Posterior cingulate gyrus (tissue), 11 donors: ENCODE measurements around the gene LLGL2.

ENCODE experiments used
- DNase-seq, 10 donors: peaks; one replicate each; pipeline versions ENCODE4 v3.0.0 to v3.0.0-alpha.2; 2020 to 2021; ENCODE audit warnings: mixed read lengths in 3 of 10
- intact Hi-C: fragments of 100-400 bp; cut with DNase I; formaldehyde crosslinking; loops from one replicate; pipeline ENCODE4 v1.15.1; 2023

LLGL2 gene

DNA sequence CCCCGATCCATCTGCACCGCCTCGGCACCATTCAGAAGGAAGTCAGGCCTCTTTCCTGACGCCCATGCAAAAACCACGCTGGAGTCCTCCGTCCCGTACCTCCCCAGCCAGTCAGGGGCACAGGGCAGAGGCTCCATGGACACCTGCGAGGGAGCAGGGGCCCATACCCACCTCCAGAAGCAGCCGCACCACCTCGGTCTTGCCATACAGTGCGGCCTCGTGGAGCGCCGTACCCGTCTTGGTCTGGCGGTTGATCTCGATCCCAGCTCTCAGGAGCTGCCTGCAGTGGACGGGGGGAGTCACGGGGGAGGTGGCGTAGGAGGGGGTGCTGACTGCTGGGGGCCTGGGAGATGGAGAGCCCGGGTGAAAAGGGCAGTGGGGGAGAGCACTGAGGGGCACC lies 19.4 kb upstream of the LLGL2 start:
- DNase-seq = no peak
- intact Hi-C loops = no loop called here

DNA sequence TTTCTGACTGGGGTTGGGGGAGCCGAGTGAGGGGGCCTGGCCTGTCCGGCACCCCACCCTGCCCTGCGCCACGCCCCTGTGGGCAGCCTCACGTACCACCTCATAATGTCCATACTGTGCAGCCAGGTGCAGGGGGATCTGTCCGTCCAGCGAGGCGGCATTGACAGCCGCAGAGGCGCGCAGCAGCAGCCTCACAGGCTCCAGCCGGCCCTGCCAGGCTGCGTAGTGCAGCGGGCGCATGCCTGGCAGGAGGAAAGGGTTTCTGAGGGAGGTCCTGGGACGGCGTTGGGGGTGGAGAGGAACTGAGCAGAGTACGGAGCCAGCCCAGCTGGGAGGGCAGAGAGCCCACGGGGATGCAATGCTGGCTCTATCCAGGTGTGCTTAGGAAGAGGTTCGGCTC lies 18.6 kb upstream of the LLGL2 start:
- intact Hi-C loops = no loop called here
- DNase-seq = peak in 1 of 10 donors; percentile 83

GRCh38 chr17:75507733-75508719 lies 17.5 kb upstream of the LLGL2 start:
- DNase-seq = peak; percentile 72 to 98 (median 83)
- intact Hi-C loops = no loop called here

DNA sequence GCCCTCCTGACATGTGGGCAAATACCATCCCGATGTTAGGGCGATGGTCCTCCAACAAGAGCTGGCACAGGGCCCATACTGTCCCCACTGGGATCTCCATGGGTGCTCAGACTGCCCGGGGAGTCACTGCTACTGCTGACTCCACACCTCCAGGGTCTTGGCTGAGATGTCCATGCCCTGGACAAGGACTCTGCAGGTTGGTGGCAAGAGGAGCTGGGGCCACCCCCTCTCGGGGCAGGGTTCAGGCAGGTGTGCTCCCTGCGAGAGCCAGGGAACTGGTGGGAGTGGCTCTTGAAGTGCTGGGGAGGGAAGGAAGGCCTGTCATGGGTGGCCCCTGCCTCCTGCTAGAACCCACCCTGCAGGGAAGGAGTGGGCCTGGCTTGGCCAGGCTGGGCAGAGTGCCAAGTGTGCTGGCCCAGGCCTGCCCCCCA lies 16.6 kb upstream of the LLGL2 start:
- peak in 1 of 10 donors; percentile 89 for DNase-seq
- intact Hi-C loops = no loop called here

- intact Hi-C loops = no loop called here
These were observed 15.8 kb upstream of the LLGL2 start for GRCh38 chr17:75509528-75510258.

DNA sequence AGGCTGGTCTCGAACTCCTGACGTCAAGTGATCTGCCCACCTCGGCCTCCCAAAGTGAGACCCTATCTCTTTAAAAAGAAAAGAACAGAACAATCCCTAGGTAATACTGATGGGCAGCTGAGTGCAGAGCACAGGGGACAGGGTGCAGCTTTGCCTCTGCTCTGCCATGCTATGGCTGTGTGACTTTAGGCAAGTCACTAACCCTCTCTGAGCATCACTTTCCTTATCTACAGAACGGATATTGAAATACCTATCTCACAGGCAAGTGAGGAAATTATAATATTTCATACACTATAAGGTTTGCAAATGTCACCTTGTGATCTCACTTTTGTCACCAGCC lies 14.3 kb upstream of the LLGL2 start:
- no peak for DNase-seq

More at GRCh38 chr17:75509528-75510258, 15.8 kb upstream of the LLGL2 start:
- DNase-seq = peak in 1 of 10 donors; percentile 83

GRCh38 chr17:75511610-75512575 lies 13.6 kb upstream of the LLGL2 start:
- peak in 1 of 10 donors; percentile 85 for DNase-seq
- intact Hi-C loops = no loop called here

More for the DNA sequence above, 14.3 kb upstream of the LLGL2 start:
- intact Hi-C loops = no loop called here

DNA sequence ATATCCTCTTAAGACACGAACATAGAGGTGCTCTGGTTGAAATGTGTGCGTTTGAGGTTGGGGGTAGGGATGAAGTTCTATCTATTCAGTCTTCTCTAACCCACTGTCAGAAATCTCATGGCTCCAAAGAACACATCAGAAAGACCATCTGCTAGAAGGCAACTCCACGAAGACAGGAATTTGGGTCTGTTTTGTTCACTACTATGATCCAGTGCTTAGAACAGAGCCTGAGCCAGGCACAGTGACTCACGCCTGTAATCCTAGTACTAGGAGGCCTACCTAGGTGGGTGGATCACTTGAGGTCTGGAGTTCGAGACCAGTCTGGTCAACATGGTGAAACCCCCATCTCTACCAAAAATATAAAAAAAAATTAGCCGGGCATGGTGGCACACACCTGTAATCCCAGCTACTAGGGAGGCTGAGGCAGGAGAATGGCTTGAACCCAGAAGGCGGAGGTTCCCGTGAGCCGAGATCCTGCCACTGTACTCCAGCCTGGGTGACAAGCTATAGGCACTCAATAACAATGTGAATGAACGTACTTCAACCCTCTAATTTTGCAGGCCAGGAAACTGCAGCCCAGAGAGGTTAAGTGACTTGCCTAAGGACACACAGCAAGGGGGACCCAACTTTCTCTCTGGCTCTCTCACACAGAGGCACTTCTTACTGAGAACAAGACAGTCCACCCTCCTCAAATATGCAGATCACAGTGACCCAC lies 12.4 kb upstream of the LLGL2 start:
- intact Hi-C loops = no loop called here

GRCh38 chr17:75513641-75514000 lies 11.9 kb upstream of the LLGL2 start:
- peak in 1 of 10 donors; percentile 82 for DNase-seq
- intact Hi-C loops = no loop called here

More for the DNA sequence above, 12.4 kb upstream of the LLGL2 start:
- no peak for DNase-seq

GRCh38 chr17:75514299-75514918 lies 11.1 kb upstream of the LLGL2 start:
- peak in 1 of 10 donors; percentile 86 for DNase-seq
- intact Hi-C loops = loop anchor here (2.0 kb wide), 2 partner anchors 58 to 88 kb away; partner anchors contain the start of gene TMEM94

GRCh38 chr17:75514919-75515495 lies 10.5 kb upstream of the LLGL2 start:
- DNase-seq = peak in 1 of 10 donors; percentile 79
- intact Hi-C loops = loop anchor here (2.0 kb wide), 2 partner anchors 58 to 88 kb away; partner anchors contain the start of gene TMEM94

DNA sequence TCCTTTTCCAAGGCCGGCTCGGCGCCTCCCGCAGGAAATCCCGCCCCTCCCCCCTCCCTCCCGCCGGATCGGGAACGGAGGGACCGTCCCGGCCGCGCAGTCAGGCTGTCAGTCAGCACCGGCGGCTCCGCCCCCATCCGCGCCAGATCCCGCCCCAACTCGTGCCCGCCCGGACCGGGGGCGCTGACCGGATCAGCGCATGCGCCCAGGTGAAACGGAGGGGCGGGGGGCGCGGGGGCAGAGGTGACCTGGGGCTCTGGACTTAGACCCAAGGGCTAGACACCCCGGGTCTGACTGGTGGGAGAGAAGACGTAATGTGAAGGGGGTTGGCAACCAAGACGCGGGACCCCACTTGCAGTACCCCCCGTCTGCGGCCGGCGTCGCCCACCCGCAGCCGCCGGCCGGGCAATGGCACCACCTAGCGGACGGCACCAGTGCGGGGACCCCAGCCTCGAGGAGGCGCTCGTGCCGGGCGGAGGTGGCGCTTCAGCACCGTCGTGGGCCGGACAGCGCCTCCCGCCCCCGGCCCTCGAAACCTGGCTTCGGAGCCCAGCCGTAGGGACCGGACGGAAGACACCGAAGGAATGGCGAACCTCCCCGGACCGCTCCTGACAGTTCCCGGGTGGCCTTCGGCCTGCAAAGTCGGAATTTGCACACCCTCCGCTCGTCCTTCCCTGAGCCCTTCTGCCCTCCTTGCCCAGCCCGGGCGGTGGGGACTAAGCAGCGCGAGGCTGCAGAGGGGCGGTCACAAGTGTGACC lies 9.8 kb upstream of the LLGL2 start, which contains the start of gene CASKIN2:
CASKIN2 (minus strand) TSS at position 42 of the 759 bp plus-strand sequence. CDS start 1,733 bp downstream, outside the sequence.
- intact Hi-C loops = loop anchor here (1.0 to 2.0 kb wide), 3 partner anchors 59 to 89 kb away; partner anchors contain the start of gene TMEM94
- DNase-seq = peak; percentile 93 to 99 (median 96)

DNA sequence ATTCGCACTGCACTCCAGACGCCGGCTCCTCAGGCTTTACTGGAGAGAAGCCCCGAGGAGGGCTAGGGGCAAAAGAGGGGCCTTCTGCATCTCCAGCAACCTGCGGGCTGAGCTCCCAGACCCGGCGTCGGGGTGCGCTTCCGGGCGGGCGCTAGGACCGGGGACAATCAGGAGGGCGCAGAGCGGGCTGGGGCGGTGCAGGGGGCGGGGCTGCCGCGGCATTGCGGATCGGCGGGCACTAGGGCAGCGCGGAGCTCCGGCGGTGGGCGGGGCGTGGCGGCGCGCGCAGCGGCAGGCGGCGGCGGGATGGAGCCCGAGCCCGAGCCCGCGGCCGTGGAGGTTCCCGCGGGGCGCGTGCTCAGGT lies 9.3 kb upstream of the LLGL2 start, which contains the start of gene TSEN54:
TSEN54 (plus strand) TSS at position 274 of the 364 bp plus-strand sequence; CDS start at position 307, 33 bp downstream.
- intact Hi-C loops = loop anchor here (1.0 kb wide), 1 partner anchor 73 kb away; no protein-coding TSS in a partner anchor
- peak; percentile 93 to 99 (median 96) for DNase-seq

DNA sequence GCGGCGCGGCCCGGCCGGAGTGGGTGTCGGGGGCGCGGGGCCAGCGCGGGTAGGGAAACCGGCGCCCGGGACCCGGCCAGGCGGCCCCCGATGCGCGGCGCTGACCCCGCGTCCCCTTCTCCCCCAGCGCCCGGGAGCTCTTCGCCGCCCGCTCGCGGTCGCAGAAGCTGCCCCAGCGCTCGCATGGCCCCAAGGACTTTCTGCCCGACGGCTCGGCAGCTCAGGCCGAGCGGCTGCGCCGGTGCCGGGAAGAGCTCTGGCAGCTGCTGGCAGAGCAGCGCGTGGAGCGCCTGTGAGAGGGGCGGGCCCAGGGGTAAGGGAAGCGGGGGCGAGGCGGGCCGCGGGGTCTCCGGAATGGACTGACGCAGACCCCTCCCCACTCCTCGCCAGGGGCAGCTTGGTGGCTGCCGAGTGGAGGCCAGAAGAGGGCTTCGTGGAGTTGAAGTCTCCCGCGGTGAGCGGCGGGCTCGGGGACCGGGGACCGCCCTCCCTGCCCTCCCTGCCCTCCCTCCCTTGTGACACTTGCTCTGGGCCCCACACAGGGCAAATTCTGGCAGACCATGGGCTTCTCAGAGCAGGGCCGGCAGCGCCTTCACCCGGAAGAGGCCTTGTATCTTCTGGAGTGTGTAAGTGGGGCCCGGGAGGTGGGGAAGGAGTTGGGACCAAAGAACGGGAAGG lies 8.7 kb upstream of the LLGL2 start:
- intact Hi-C loops = loop anchor here (1.0 kb wide), 1 partner anchor 73 kb away; no protein-coding TSS in a partner anchor
- no peak for DNase-seq

DNA sequence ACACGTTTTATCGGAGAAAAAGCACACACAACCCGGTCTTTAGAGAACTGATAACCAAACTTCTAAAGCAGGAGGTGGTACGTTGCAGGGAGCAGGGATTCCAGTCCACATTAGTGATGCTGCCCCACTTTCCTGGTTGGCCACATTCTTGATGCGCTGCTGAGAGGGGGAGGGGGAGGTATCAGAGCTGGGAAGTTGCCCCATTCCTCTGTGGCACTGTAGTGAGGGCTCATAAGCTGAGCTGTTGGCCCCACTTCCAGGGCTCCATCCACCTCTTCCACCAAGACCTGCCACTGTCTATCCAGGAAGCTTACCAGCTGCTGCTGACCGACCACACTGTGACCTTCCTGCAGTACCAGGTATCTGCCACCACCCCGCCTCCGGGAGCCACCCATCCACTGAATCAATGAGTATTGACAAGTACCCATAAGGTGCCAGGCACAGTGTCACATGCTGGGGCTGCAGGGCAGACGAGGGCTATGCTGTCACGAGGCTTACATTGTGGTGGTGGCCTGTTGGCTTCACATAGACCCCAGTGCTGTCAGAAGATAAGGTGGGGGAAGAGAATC lies 8.1 kb upstream of the LLGL2 start:
- no peak for DNase-seq
- intact Hi-C loops = no loop called here

- intact Hi-C loops = no loop called here
- DNase-seq = no peak
These were observed 7.3 kb upstream of the LLGL2 start for GRCh38 chr17:75518201-75518600.
